Measurements from ENCODE around the gene C9orf153. TPM values are rescaled to one million over a fixed set of nuclear protein-coding genes. Genes with fewer than 3 reads are reported as not detected.

C9orf153 gene
- total and polyA plus RNA-seq, 2 of the 13 experiments (the other 11 are each of a cell fraction or from before 2014, with no cell fraction given): 0.17 to 0.44 TPM

DNA sequence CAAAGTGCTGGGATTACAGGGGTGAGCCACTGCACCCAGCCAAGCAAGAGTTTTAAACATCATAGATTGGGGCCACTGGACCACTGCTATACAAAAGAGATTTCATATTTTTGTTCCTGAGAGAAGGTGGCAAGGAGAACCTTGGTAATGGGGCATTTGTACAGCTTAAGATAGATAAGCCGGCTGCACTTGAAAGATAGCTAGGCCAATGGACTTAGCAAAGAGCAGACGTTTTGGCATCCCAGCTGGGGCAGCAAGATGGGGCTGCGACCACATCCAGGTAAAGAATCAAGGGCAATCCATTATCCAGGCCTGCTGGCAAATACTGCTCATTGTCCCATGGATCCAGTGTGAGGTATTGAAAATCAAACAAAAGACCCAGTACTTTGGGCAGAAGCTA, 26.8 kb upstream of the C9orf153 start (continued):
- TF ChIP-seq ZNF83 (CRISPR knock-in tag; IDR thresholded peaks at IDR 0.05; ENCODE audit: borderline replicate concordance): no peak
- TF ChIP-seq, protein P1, sequence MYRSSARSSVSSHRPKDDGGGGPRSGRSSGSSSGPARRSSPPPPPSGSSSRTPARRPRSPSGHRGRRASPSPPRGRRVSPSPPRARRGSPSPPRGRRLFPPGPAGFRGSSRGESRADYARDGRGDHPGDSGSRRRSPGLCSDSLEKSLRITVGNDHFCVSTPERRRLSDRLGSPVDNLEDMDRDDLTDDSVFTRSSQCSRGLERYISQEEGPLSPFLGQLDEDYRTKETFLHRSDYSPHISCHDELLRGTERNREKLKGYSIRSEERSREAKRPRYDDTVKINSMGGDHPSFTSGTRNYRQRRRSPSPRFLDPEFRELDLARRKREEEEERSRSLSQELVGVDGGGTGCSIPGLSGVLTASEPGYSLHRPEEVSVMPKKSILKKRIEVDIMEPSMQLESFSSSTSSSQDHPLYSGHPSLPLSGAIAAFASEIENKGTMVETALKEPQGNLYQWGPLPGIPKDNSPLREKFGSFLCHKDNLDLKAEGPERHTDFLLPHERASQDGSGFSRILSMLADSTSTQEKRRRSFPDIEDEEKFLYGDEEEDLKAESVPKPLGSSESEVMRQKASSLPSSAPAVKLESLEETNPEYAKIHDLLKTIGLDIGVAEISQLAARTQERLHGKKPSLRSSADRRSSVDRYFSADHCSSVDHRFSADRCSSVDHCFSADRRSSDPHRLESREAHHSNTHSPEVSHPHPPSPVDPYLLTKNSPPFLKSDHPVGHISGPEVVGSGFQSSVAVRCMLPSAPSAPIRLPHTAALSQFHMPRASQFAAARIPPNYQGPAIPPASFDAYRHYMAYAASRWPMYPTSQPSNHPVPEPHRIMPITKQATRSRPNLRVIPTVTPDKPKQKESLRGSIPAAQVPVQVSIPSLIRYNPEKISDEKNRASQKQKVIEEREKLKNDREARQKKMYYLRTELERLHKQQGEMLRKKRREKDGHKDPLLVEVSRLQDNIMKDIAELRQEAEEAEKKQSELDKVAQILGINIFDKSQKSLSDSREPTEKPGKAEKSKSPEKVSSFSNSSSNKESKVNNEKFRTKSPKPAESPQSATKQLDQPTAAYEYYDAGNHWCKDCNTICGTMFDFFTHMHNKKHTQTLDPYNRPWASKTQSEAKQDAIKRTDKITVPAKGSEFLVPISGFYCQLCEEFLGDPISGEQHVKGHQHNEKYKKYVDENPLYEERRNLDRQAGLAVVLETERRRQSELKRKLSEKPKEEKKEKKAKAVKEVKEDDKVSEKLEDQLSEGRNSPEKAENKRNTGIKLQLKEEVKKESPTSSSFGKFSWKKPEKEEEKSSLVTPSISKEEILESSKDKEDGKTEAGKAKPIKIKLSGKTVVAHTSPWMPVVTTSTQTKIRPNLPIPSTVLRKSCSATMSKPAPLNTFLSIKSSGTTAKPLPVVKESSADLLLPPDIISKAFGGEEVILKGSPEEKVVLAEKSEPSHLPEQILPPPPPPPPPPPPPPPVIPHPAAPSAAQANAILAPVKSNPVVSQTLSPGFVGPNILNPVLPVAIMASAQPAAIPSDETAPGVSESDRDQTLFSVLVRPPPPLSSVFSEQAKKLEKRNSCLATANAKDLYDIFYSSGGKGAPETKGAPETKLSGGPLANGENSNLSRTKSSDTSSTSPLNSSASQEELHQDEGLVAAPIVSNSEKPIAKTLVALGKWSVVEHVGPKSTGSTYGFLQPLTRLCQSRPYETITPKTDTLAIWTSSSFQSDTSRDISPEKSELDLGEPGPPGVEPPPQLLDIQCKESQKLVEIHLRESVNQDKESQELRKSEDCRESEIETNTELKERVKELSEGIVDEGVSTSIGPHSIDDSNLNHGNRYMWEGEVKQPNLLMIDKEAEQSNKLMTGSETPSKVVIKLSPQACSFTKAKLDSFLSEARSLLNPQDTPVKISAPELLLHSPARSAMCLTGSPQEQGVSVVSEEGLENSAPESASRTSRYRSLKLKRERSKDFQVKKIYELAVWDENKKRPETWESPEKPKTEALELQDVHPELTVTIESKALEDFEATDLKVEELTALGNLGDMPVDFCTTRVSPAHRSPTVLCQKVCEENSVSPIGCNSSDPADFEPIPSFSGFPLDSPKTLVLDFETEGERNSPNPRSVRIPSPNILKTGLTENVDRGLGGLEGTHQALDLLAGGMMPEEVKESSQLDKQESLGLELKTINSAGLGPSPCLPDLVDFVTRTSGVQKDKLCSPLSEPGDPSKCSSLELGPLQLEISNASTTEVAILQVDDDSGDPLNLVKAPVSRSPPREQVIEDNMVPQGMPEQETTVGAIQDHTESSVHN (CRISPR knock-in tag; IDR thresholded peaks at IDR 0.05): no peak
- no peak for TF ChIP-seq ZNF34 (CRISPR knock-in tag; IDR thresholded peaks at IDR 0.05; ENCODE audit: borderline replicate concordance)
- TF ChIP-seq WIZ (CRISPR knock-in tag; IDR thresholded peaks at IDR 0.05): no peak

DNA sequence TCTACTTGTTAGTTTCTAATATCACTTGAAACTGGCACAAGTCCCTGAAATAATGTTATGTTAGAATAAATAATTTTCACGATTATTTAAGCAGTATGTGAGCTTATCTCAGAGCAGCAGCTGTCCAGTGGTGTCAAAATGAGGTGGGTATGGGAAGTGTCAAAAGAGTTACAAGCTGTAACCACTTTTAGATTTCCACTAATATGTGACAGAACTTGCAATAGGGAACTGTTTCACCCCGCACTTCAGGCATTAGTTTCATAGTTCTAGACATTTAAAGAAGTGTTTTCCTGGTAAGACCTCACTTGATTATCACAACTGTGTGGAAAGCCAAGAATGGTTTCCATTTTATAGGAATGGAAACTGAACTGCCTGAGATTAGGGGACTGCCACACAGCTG, 25.8 kb upstream of the C9orf153 start:
- Histone ChIP-seq H3K4me1 (ENCODE audit: insufficient read depth, low read length) (peaks cover 30% of the 10 kb centered on the region), H3K4me3 (replicated peaks in 1 of 3; ENCODE audit: insufficient read depth in 1 of 3, low read depth in 2 of 3, low read length in 3 of 3) (no peak overlapping the region), H4K20me1 (ENCODE audit: insufficient read depth, low read length) (no peaks in the 10 kb centered on the region; the same call in 1 of the 2 replicates), H3K4me2 (ENCODE audit: low read depth, low read length) (no peak overlapping the region), H3K9ac (ENCODE audit: insufficient read depth, low read depth, low read length) (no peak overlapping the region), H3K36me3 (replicated peaks in 1 of 2; ENCODE audit: control insufficient read depth in 1 of 2, insufficient read depth in 2 of 2, low read length in 2 of 2) (0 out of 5 replicates have a peak, but pooled peaks cover 0 to 2% of the 10 kb centered on the region in 2 experiments), H2AFZ (ENCODE audit: low read length) (no peak overlapping the region), H3K9me3 (ENCODE audit: low read length) (no peaks in the 10 kb centered on the region), H3K27ac (ENCODE audit: extremely low read length, insufficient read depth, low read length) (no peak overlapping the region), H3K79me2 (ENCODE audit: insufficient read depth, low read length) (peaks cover 15% of the 10 kb centered on the region), H3K27me3 (ENCODE audit: control insufficient read depth in 1 of 2, insufficient read depth in 2 of 2, low read length in 2 of 2) (no peaks in the 10 kb centered on the region)
- no peak for DNase-seq (ENCODE audit: low spot score)
- in situ Hi-C loops (cut with HindIII; ENCODE audit: extremely low pct_ligation_motif_present, low pct_unique_long_range_greater_than_20kb): loop anchor here (10.0 kb wide), 1 partner anchor 340 kb away; the partner anchor contains the start of gene NAA35
- ChIA-PET CTCF (ENCODE audit: low intra/inter-chr PET ratio, low total read pairs) (no interaction called here), POLR2A (no interaction called here)
- intact Hi-C loops (cut with micrococcal nuclease; ENCODE audit: unreplicated experiment): loop anchor here (5.0 to 10.0 kb wide), 3 partner anchors 67 to 1037 kb away; partner anchors contain the start of gene TUT7
- WGBS (ENCODE audit: low lambda C conversion rate): 90% methylated on average over 2 of the region's 2 CpGs
- no peak for FAIRE-seq
- BruUV-seq (replicated peaks): no TSS peak
- ATAC-seq: no peak
- TF ChIP-seq ZNF234 (CRISPR knock-in tag; conservative IDR thresholded peaks at IDR 0.05) (no peak), ZNF276 (CRISPR knock-in tag; IDR thresholded peaks at IDR 0.05; ENCODE audit: low read depth) (no peak)
- TF ChIP-seq, protein P2, sequence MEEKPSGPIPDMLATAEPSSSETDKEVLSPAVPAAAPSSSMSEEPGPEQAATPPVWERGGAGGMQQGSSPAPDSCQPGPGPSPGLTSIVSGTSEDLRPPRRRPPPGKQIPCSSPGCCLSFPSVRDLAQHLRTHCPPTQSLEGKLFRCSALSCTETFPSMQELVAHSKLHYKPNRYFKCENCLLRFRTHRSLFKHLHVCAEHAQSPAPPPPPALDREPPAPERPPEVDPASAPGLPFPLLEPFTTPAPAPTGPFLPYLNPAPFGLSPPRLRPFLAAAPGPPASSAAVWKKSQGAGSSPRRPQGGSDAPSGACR (CRISPR knock-in tag; IDR thresholded peaks at IDR 0.05): no peak
